GM21723 (cell line): ENCODE measurements around the gene AGBL1.
"Not testable (repeated sequence)": the region's sequence is repeated elsewhere in the genome, so short reads cannot be mapped to it uniquely, and the experiment has no call there.

Experiments used
- ATAC-seq: cut with Tn5 transposase; IDR thresholded peaks from one replicate; pipeline ENCODE4 v1.9.1; 2021; ENCODE audit warnings: mild to moderate bottlenecking, moderate library complexity; ENCODE audit not compliant: unreplicated experiment

AGBL1 gene

GRCh38 chr15:86491118-86491517 is 411.4 kb downstream of the AGBL1 start:
- no peak for ATAC-seq

- no peak for ATAC-seq
Measured at GRCh38 chr15:86493884-86494283, 414.2 kb downstream of the AGBL1 start.

GRCh38 chr15:86494475-86494874 is 414.8 kb downstream of the AGBL1 start:
- ATAC-seq = no peak

GRCh38 chr15:86502301-86502700 is 422.6 kb downstream of the AGBL1 start:
- no peak for ATAC-seq

- ATAC-seq = no peak
Measured at GRCh38 chr15:86505951-86506350, 426.3 kb downstream of the AGBL1 start.

GRCh38 chr15:86506401-86506800 is 426.7 kb downstream of the AGBL1 start:
- no peak for ATAC-seq

- no peak for ATAC-seq
Measured at GRCh38 chr15:86515625-86516024, 436.0 kb downstream of the AGBL1 start.

GRCh38 chr15:86522721-86523120 is 443.1 kb downstream of the AGBL1 start:
- ATAC-seq = no peak

GRCh38 chr15:86526938-86527690 is 447.4 kb downstream of the AGBL1 start:
- no peak for ATAC-seq

- ATAC-seq = not testable (repeated sequence)
Measured at GRCh38 chr15:86528094-86528493, 448.4 kb downstream of the AGBL1 start.

GRCh38 chr15:86538141-86538540 is 458.5 kb downstream of the AGBL1 start:
- ATAC-seq = no peak

GRCh38 chr15:86540840-86541467 is 461.3 kb downstream of the AGBL1 start:
- no peak for ATAC-seq

GRCh38 chr15:86541540-86541939 is 461.9 kb downstream of the AGBL1 start:
- no peak for ATAC-seq

- ATAC-seq = no peak
Measured at GRCh38 chr15:86550075-86550474, 470.4 kb downstream of the AGBL1 start.

GRCh38 chr15:86553108-86553507 is 473.4 kb downstream of the AGBL1 start:
- no peak for ATAC-seq

GRCh38 chr15:86555098-86555497 is 475.4 kb downstream of the AGBL1 start:
- no peak for ATAC-seq

GRCh38 chr15:86555939-86556338 is 476.3 kb downstream of the AGBL1 start:
- ATAC-seq = no peak

- ATAC-seq = no peak
Measured at GRCh38 chr15:86556396-86557017, 476.8 kb downstream of the AGBL1 start.

- ATAC-seq = no peak
Measured at GRCh38 chr15:86557018-86557550, 477.4 kb downstream of the AGBL1 start.

GRCh38 chr15:86558252-86558651 is 478.6 kb downstream of the AGBL1 start:
- ATAC-seq = no peak

GRCh38 chr15:86558686-86559085 is 479.0 kb downstream of the AGBL1 start:
- ATAC-seq = no peak

- ATAC-seq = no peak
Measured at GRCh38 chr15:86568378-86568777, 488.7 kb downstream of the AGBL1 start.
